Measurements from ENCODE around the gene PTPN14.

PTPN14 gene

GRCh38 chr1:214317734-214318133 is 233.7 kb downstream of the PTPN14 start:
- no peak for DNase-seq (ENCODE audit: low read depth in 1 of 2, low spot score in 1 of 2)

GRCh38 chr1:214317300-214317699 is 234.1 kb downstream of the PTPN14 start:
- DNase-seq (ENCODE audit: low read depth in 1 of 2, low spot score in 1 of 2): no peak

DNA sequence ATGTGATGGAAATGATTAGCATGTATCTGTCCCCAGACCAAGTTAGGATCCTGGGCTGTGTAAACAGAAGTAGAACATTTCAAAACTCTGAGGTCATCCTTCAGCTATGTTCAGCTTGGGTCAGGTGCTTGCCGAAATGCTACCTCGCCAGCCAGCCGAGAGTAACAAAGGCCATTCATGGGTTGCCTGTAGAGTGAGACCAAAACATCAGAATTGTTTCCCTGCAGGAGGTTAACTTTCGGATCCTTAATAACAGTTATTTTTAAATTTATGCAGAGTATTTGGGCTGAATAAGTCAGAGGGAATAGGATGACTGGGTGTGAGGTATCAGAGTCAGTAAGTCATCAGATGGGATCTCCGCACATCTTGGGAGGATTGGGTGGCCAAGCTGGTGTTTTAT is 234.8 kb downstream of the PTPN14 start:
- DNase-seq (ENCODE audit: low read depth in 1 of 2, low spot score in 1 of 2): no peak

GRCh38 chr1:214314178-214314843 is 237.1 kb downstream of the PTPN14 start:
- no peak for DNase-seq (ENCODE audit: low read depth in 1 of 2, low spot score in 1 of 2)

DNA sequence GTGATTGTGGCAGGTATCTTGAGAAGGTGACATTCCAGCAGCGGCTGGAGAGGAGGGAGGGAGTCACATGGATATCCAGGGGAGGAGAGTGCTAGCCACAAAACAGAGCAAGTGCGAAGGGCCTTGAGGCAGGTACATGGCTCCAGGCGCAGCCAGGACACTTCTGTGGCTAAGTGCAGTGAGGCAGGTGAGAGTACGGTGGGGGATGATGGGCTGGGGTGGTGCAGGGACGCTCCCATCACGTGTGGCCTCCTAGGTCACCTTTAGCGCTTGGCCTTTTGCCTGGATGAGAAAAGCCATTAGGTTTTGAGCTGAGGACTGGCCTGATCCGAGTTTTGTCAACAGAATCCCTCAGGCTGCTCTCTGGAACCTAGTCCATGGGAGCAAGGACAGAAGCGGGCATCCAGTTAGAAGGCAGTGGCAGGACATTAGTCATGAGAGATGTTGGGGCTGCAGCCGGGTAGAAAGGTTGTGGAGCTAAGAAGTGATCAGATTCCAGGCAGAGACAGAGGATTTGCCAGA is 238.8 kb downstream of the PTPN14 start:
- DNase-seq (ENCODE audit: low read depth in 1 of 2, low spot score in 1 of 2): no peak

GRCh38 chr1:214310777-214311690 is 240.4 kb downstream of the PTPN14 start:
- no peak for DNase-seq (ENCODE audit: low read depth in 1 of 2, low spot score in 1 of 2)

GRCh38 chr1:214310010-214310409 is 241.4 kb downstream of the PTPN14 start:
- DNase-seq (ENCODE audit: low read depth in 1 of 2, low spot score in 1 of 2): no peak

GRCh38 chr1:214306269-214306668 is 245.1 kb downstream of the PTPN14 start:
- DNase-seq (ENCODE audit: low read depth in 1 of 2, low spot score in 1 of 2): no peak

- DNase-seq (ENCODE audit: low read depth in 1 of 2, low spot score in 1 of 2): no peak
Observed at GRCh38 chr1:214305164-214305751, 246.1 kb downstream of the PTPN14 start.

DNA sequence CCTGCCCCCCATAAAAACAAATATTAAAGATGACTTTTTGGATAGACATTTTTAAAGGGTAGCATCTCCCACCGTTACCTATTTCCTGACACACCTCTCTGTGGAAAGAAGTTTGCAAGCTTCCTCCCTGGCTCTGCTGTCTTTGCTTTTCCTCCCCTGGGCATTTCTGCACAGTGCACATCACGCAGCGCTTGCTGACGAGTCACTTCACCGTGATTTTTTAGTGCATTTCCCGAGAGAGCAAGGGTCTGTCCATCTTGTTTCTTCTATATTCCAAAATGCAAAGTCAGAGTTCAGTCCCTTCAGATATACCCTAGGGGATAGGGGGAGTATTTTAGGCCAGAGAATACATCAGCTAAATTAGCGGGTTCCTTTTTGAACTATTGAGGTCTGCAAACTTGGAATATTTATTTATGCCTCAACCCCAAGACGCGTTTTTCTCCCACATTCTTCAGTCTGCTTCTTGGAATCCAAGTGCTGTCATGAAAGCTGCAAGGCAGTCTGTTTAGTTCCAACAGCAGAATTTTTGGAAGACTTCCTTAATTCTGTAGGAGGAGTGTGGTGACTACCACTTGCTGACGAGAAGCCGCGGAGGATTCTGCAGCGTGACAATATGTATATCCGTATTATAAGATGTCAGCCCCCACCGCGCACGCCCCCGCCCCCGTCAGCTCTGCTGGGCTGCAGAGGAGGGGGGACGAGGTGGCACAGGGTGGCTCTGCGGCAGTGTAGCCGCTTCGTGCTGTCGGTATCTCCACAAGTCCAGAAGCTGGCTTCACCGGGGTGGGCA is 248.1 kb downstream of the PTPN14 start:
- no peak for DNase-seq (ENCODE audit: low read depth in 1 of 2, low spot score in 1 of 2)

DNA sequence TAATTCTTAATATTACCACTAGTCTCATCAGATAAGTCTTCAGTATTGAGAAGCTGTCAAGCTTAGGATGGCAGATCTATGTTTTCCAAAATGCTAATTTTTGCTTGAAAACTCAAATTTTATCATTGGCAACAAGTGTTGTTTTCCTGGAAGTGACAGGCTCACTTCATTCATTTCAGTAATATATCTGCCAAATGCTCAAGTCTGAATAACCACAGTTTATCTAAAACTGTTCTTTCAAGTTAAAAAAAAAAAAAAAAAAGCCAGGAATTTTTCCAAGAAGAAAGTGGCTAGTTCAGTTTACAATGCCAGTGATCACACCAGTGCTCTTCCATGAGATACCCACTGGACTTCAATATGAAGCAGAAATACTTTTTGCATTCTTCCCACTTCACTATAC is 249.9 kb downstream of the PTPN14 start:
- DNase-seq (ENCODE audit: low read depth in 1 of 2, low spot score in 1 of 2): no peak

DNA sequence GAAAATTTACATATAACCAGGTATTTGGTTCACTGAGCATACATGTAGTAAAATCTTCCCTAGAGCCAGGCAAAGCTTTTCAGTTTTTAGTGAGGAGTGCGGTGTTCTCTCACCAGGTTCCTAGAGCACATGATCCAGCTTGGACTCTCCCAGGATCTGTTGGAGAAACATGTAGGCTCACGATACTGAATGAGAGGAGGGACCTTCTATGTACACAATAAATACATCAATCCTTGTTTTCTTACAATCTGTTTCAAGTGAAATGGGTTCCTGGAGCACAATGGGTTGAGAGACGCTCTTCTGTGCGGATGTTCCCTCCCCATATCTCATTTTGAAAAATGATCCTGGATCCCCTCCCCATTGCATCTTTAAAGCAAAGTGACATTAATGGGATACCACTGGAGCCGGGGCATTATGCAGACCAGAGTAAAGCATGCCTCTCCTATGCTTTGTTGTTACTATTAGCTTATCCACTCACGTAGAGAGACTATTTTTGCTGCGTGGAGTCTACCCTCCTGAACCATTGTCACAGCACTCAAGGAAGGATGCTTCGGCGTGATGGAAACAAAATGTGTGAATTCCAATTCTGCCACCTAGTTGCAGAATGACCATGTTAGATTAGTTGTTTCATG is 251.1 kb downstream of the PTPN14 start:
- DNase-seq (ENCODE audit: low read depth in 1 of 2, low spot score in 1 of 2): no peak

Data from activated CD4-positive, alpha-beta T cell treated with anti-CD3 and anti-CD28 coated beads, Interleukin-2, amount 50 U/mL, for 24 hours (primary cell).